ENCODE results near the gene VRK1. TPM values are rescaled to one million over a fixed set of nuclear protein-coding genes. Genes with fewer than 3 reads are reported as not detected.

Gene VRK1
- total and polyA plus RNA-seq, 4 donors = 6.4 to 21.8 (median 8.5) TPM

GRCh38 chr14:96916751-96917150 is 119.6 kb downstream of the VRK1 start:
- H3K27ac ChIP-seq (ENCODE audit: low read depth in 1 of 2, low read length in 1 of 2) = no peak overlapping the region
- H3K27me3 ChIP-seq (ENCODE audit: control insufficient read depth in 3 of 3, insufficient read depth in 3 of 3, low read length in 2 of 3) = no peaks in the 10 kb centered on the region
- H3K4me1 ChIP-seq (ENCODE audit: control insufficient read depth in 5 of 5, insufficient read depth in 5 of 5, low read length in 5 of 5) = no peaks in the 10 kb centered on the region
- no peak overlapping the region for H3K9ac ChIP-seq (ENCODE audit: insufficient read depth in 1 of 2, low read length in 2 of 2)
- peaks cover 0 to 14% (median 1%) of the 10 kb centered on the region in 4 donors for H3K9me3 ChIP-seq (ENCODE audit: control insufficient read depth in 4 of 4, insufficient read depth in 3 of 4, low read length in 3 of 4)
- no peak for DNase-seq
- ATAC-seq (ENCODE audit: insufficient read depth, low FRiP score) = no peak
- WGBS, 2 donors = 98 to 100% methylated on average over 1 of the region's 1 CpG
- no peak for TF ChIP-seq CTCF (IDR thresholded peaks at IDR 0.05; ENCODE audit: control extremely low read depth, extremely low read depth)
- H3K36me3 ChIP-seq (ENCODE audit: control insufficient read depth in 4 of 4, insufficient read depth in 4 of 4, low read length in 4 of 4) = no peaks in the 10 kb centered on the region
- H3K4me3 ChIP-seq = no peak overlapping the region

- H3K9ac ChIP-seq (ENCODE audit: insufficient read depth in 1 of 2, low read length in 2 of 2) = no peak overlapping the region
- ATAC-seq (ENCODE audit: insufficient read depth, low FRiP score) (no peak), DNase-seq (no peak)
- no peak overlapping the region for H3K27ac ChIP-seq (ENCODE audit: low read depth in 1 of 2, low read length in 1 of 2)
- no peaks in the 10 kb centered on the region for H3K27me3 ChIP-seq (ENCODE audit: control insufficient read depth in 3 of 3, insufficient read depth in 3 of 3, low read length in 2 of 3)
- TF ChIP-seq CTCF (IDR thresholded peaks at IDR 0.05; ENCODE audit: control extremely low read depth, extremely low read depth) = no peak
- no peak overlapping the region for H3K4me3 ChIP-seq
- no peaks in the 10 kb centered on the region for H3K36me3 ChIP-seq (ENCODE audit: control insufficient read depth in 4 of 4, insufficient read depth in 4 of 4, low read length in 4 of 4)
- H3K4me1 ChIP-seq (ENCODE audit: control insufficient read depth in 5 of 5, insufficient read depth in 5 of 5, low read length in 5 of 5) = no peaks in the 10 kb centered on the region
- WGBS, 2 donors = 61 to 80% methylated on average over 7 of the region's 7 CpGs
- peaks cover 0 to 11% (median 3%) of the 10 kb centered on the region in 4 donors for H3K9me3 ChIP-seq (ENCODE audit: control insufficient read depth in 4 of 4, insufficient read depth in 3 of 4, low read length in 3 of 4)
Measured at GRCh38 chr14:96917442-96917963, 120.3 kb downstream of the VRK1 start.

DNA sequence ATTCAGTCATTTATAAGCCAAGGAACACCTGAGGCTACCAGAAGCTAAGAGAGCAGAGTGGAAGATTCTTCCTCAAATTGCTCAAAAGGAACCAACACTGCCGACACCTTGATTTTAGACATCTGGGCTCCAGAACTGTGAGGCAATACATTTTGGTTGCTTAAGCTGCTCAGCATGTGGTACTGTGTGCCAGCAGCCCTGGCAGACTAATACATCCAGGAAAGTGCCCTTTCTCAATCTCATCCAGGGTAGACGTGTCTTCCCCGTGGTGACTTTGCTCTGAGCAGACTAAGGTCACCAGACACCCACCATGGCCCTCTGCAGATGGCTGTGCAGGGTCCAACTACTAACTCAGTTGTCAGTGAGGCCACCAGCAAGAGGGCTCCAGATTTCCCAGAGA is 122.8 kb downstream of the VRK1 start:
- Histone ChIP-seq H3K27ac (ENCODE audit: low read depth in 1 of 2, low read length in 1 of 2) (no peak overlapping the region), H3K27me3 (ENCODE audit: control insufficient read depth in 3 of 3, insufficient read depth in 3 of 3, low read length in 2 of 3) (no peaks in the 10 kb centered on the region), H3K9me3 (ENCODE audit: control insufficient read depth in 4 of 4, insufficient read depth in 3 of 4, low read length in 3 of 4) (peaks cover 0 to 11% (median 3%) of the 10 kb centered on the region in 4 donors), H3K4me1 (ENCODE audit: control insufficient read depth in 5 of 5, insufficient read depth in 5 of 5, low read length in 5 of 5) (no peaks in the 10 kb centered on the region), H3K4me3 (no peak overlapping the region), H3K9ac (ENCODE audit: insufficient read depth in 1 of 2, low read length in 2 of 2) (no peak overlapping the region), H3K36me3 (ENCODE audit: control insufficient read depth in 4 of 4, insufficient read depth in 4 of 4, low read length in 4 of 4) (no peaks in the 10 kb centered on the region)
- TF ChIP-seq CTCF (IDR thresholded peaks at IDR 0.05; ENCODE audit: control extremely low read depth, extremely low read depth) = no peak
- 34 to 71% methylated on average over 3 of the region's 3 CpGs for whole genome bisulfite sequencing, 2 donors
- DNase-seq = no peak
- no peak for ATAC-seq (ENCODE audit: insufficient read depth, low FRiP score)

- ATAC-seq (ENCODE audit: insufficient read depth, low FRiP score) (no peak), DNase-seq (no peak)
- no peak overlapping the region for H3K27ac ChIP-seq (ENCODE audit: low read depth in 1 of 2, low read length in 1 of 2)
- H3K27me3 ChIP-seq (ENCODE audit: control insufficient read depth in 3 of 3, insufficient read depth in 3 of 3, low read length in 2 of 3) = no peaks in the 10 kb centered on the region
- H3K4me1 ChIP-seq (ENCODE audit: control insufficient read depth in 5 of 5, insufficient read depth in 5 of 5, low read length in 5 of 5) = no peaks in the 10 kb centered on the region
- WGBS, 2 donors = 70 to 76% methylated on average over 3 of the region's 3 CpGs
- H3K4me3 ChIP-seq = no peak overlapping the region
- no peak overlapping the region for H3K9ac ChIP-seq (ENCODE audit: insufficient read depth in 1 of 2, low read length in 2 of 2)
- no peaks in the 10 kb centered on the region for H3K36me3 ChIP-seq (ENCODE audit: control insufficient read depth in 4 of 4, insufficient read depth in 4 of 4, low read length in 4 of 4)
- H3K9me3 ChIP-seq (ENCODE audit: control insufficient read depth in 4 of 4, insufficient read depth in 3 of 4, low read length in 3 of 4) = peaks cover 0 to 8% (median 3%) of the 10 kb centered on the region in 4 donors
- TF ChIP-seq CTCF (IDR thresholded peaks at IDR 0.05; ENCODE audit: control extremely low read depth, extremely low read depth) = no peak
Measured at GRCh38 chr14:96920820-96921219, 123.6 kb downstream of the VRK1 start.

All from lung (tissue), 12 donors.